SIG-M5 treated with dmso at 0.1 percent for 504 hours (cell line): ENCODE results near the gene MIDN.
A peak's percentile ranks its signal among the peaks of the same experiment; 100 is the strongest.
"Not testable (repeated sequence)": the region's sequence is repeated elsewhere in the genome, so short reads cannot be mapped to it uniquely, and the experiment has no call there.

Experiments used
- DNase-seq: peaks from one replicate; lab custom pipeline; 2025; ENCODE audit not compliant: unreplicated experiment; lab: John Stamatoyannopoulos, UW

MIDN gene

GRCh38 chr19:1248139-1248785 is at the start of gene MIDN:
Gene MIDN, plus strand, starts transcription at chr19:1248583. Its CDS starts 1,714 bp downstream, at chr19:1250297.
- DNase-seq, result peak; percentile 67

GRCh38 chr19:1199531-1199930 is 48.9 kb upstream of the MIDN start:
- no peak for DNase-seq

DNA sequence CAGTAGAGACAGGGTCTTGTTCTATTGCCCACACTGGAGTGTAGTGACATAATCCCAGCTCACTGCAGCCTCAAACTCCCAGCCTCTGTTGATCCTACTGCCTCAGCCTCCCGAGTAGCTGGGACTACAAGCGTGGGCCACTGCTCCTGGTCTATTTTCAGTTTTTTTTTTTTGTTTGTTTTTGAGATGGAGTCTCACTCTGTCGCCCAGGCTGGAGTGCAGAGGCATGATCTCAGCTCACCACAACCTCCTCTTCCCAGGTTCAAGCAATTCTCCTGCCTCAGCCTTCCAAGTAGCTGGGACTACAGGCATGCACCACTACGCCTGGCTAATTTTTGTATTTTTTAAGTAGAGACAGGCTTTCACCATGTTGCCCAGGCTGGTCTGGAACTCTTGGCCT is 47.8 kb upstream of the MIDN start:
- DNase-seq, result not testable (repeated sequence)

DNA sequence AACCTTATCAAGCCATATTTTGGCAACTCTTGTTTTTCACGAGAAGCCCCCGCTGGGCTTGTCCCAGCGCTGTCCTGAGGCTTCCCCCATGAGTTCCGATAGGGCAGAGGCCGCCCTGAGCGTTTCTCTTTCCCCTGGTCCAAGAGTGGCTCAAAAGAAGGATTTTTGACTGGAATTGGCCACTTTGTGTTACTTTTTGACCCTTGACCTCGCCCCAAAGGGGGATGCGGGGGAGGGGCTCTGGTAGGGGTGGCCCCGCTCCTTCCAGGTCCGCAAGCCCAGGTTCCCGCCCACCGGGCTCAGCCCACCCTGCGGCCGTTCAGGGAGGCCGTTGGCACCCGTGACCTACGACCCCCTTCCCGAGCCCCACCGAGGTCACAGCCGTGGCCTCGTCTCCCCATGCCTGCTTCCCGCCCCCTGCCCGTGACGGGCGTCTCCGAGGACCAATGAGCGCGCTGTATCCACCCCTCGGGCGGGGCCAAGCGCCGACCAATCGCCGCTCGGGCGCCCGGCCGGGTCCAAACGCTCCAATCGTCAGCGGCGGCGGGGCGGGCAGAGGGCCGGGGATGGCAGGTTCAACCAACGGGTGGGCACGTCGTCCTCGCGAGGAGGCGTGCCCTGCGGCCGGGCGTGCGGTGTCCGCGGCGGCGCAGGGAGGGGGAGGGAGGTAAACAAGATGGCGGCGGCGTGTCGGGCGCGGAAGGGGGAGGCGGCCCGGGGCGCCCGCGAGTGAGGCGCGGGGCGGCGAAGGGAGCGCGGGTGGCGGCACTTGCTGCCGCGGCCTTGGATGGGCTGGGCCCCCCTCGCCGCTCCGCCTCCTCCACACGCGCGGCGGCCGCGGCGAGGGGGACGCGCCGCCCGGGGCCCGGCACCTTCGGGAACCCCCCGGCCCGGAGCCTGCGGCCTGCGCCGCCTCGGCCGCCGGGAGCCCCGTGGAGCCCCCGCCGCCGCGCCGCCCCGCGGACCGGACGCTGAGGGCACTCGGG is 43.0 kb upstream of the MIDN start, which contains the start of gene STK11:
Gene STK11, plus strand, starts transcription at position 665 of the 986 bp plus-strand sequence. CDS start 1,136 bp downstream, outside the sequence.
- peak; percentile 93 for DNase-seq

- no peak for DNase-seq
These were observed 42.1 kb upstream of the MIDN start for GRCh38 chr19:1206150-1206863.

GRCh38 chr19:1206864-1207450 is 41.4 kb upstream of the MIDN start:
- peak; percentile 61 for DNase-seq

DNA sequence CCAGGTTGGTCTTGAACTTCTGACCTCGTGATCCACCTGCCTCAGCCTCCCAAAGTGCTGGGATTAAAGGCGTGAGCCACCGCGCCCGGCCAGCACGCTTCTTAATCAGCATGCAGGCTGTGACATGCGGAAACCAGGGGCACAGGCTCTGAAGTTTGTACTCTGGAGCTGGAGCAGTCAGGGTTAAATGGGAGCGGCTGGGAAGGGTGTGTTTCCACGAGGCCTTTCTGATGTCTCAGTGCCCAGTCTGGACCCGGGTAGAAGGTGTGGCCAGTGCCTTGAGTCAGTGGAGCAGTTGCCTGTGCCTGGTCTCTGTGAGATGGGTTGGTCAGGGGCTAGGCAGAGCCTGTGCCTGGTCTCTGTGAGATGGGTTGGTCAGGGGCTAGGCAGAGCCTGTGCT is 39.6 kb upstream of the MIDN start:
- DNase-seq, result not testable (repeated sequence)

GRCh38 chr19:1210227-1210538 is 38.2 kb upstream of the MIDN start:
- DNase-seq, result no peak

GRCh38 chr19:1211494-1212234 is 36.7 kb upstream of the MIDN start:
- DNase-seq, result no peak

GRCh38 chr19:1213391-1214286 is 34.7 kb upstream of the MIDN start:
- peak; percentile 35 for DNase-seq

GRCh38 chr19:1214299-1214861 is 34.0 kb upstream of the MIDN start:
- no peak for DNase-seq

DNA sequence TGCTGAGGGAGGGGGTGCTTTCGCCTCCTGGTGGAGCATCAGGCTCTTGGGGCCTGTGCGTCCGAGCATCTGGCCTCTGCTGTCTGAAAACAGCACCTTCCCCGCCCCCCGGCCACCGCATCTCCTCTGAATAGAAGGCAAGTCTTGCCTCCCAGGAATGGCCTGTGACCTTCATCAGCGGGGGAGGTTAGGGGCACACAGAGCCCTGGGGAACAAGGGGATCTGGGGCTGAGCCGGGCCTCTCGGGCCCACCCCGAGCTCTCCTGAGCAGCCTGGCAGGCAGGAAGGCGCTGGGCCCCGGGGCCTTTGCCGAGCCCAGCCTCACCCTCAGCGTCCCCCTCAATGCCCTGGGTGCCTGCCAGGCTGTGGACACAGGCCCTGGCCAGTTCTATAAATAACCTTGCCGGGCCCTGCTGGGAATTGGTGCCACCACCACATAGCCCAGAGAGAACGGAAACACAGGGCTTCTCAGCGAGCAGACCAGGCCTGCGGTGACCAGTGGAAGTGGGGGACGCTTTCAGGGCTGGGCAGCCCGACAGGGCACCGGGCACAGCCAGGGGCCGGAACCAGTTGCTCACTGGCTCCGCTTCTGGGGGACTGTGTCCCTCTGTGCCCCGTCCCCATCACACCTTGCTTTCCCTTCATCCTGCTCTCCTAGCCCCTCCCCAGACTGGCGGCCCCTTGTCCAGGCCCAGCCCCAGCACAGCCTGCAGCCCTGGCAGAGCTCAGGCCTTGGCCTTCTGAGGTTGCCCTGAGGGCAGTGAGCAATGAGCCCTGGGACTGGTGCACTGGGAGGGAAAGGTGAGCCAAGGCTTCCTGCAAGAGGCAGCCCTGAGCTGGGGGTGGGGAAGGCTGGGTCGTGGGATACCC is 33.3 kb upstream of the MIDN start:
- no peak for DNase-seq

- DNase-seq, result no peak
These were observed 31.6 kb upstream of the MIDN start for GRCh38 chr19:1216756-1217155.

DNA sequence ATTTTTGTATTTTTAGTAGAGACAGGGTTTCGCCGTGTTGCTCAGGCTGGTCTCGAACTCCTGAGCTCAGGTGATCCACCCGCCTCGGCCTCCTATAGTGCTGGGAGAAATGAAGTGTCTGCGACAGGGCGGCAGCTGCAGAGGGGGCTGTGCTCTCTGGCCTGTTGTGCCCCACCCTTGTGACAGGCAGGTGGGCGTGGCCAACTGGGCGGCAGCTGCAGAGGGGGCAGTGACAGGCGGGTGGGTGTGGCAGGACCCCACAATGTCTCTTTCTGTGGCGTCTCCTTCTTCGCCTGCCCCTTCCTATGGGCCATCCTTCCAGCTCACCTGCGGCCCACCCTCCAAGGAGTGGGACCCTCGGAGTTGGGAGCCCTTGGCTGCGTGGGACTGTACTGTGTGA is 31.0 kb upstream of the MIDN start:
- DNase-seq, result no peak

- no peak for DNase-seq
These were observed 29.4 kb upstream of the MIDN start for GRCh38 chr19:1218751-1219567.

DNA sequence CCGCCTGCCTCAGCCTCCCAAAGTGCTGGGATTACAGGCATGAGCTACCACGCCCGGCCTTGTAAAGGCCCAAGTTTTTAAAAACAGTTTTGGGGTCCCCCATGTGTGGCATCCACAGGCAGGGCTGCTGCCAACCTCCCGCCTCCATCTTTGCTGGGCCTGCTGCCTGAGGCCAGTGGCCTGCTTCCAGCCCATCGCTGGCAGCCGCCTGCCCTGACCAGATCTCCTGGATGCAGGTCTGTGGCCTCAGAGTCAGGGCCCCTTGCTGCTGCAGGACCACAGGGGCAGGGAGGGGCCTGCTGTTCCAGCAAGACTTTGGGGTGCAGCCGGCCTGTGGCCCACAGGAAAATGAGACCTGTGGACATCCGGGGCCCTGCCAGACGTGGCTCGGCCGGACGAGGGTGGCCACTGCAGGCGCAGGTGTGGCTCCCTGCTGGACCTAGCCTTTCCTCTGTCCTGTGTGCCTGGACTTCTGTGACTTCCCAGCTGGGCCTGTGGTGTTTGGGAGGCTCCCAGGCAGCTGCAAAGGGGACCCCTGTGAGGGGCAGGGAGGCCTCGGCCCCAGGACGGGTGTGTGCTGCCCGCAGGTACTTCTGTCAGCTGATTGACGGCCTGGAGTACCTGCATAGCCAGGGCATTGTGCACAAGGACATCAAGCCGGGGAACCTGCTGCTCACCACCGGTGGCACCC is 28.5 kb upstream of the MIDN start:
- no peak for DNase-seq

- no peak for DNase-seq
These were observed 27.9 kb upstream of the MIDN start for GRCh38 chr19:1220477-1220930.
